Activated naive CD4-positive, alpha-beta T cell treated with Interleukin-2 at 50 U/mL for 16 hours (primary cell): ENCODE measurements around the gene MAP1B.
A peak's percentile ranks its signal among the peaks of the same experiment; 100 is the strongest.

Experiments used
- DNase-seq: peaks from one replicate; pipeline ENCODE4 v3.0.0-alpha.2; 2020

The MAP1B gene

DNA sequence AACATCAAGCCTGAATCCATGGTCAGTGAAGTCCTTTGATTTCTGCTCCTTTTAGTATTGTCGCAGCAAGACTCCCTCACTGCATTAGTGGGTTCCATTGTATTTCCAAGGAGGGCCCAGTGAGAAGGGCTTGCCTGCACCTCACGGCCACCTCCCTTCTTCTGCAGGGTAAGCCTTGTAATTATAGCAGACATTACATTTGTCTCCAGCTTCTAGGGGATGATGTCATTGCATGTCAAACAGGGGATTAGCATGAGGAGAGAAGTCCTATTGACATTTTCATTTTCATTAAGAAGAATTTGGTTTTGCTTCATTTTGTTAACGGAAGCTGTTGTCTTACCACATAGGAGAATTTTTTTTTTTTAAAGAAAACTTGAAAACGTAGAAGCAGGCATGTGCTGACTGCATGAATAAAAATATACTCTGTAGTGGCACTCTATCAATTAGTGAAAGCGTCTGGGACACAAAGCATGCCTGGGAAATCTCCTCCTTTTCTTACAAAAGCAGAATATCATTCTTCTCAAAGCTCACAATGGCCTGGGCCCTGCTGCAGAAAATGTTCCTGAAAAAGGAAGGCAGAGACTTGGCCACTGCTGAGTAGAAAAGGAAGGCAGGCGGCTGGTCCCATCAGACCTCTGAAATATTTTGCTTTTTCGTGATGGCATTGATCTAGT lies 27.1 kb downstream of the MAP1B start:
- DNase-seq: no peak

DNA sequence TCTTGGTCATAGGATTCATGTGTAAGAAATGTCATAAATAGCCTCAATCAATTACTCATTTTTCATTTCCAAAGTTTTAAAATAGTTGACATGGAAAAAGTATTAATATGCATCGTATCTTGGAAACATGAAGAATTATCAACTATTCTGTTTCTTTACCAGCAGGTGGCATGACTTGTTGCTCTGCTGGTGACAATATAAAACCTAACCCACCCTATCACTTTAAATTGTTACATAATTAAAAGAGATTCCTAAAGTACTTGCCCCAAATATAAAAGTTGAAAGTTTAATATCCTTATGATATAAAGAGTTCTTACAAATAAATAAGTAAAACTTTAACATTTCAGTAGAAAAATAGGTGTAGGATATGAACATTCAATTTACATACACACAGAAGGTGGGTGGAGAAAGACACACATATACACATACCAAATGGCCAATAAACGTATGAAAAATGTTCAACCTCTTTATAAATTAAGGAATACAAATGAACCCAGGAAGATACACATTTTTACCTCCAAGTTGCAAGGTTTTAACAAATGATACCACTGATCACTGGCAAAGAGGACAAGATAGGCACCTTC lies 30.6 kb downstream of the MAP1B start:
- no peak for DNase-seq

DNA sequence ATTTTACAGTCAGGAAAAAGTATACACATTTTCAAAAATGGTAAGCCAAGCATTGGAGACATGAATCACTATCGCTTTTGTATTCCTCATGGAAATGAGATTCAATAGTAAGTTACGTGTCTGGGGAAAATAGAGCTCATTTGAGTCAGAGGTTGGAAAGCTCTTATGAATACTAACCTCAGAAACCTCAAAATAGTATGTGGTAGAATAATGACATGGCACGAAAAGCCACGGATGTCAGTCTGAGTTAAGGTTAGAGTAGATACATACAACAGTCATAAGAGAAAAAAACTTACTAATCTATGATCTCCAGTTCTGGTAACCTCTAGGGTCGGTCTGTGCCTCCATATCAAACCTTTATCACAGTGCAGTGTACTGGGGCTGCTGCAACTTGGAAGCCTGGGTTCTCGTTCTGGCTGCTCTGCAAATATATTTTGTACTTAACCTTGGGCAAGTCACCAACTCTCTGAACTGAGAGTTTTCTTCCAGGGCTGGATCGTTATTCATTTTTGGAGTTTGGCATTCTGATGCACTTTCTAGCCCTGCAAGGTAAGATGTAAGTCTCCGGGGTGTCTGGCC lies 31.8 kb downstream of the MAP1B start:
- DNase-seq: peak; percentile 5

DNA sequence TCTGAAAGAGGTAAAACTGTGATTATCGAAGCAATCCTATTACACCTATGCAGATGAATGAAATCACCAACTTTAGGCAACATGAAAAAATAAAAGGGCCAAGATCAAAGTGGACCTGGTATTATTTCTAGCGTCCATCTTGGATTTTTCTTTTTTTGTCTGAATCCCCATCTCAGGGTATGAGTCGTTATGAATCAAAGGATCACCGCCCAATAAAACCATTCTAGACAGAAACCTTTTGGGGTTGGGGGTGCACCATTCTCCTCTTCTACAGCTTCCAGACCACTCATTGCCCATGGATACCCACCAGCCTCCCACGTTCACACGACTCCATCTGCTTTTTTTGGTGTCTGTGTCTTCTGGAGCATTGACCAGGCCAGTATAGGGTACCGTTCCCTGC lies 33.4 kb downstream of the MAP1B start:
- no peak for DNase-seq

DNA sequence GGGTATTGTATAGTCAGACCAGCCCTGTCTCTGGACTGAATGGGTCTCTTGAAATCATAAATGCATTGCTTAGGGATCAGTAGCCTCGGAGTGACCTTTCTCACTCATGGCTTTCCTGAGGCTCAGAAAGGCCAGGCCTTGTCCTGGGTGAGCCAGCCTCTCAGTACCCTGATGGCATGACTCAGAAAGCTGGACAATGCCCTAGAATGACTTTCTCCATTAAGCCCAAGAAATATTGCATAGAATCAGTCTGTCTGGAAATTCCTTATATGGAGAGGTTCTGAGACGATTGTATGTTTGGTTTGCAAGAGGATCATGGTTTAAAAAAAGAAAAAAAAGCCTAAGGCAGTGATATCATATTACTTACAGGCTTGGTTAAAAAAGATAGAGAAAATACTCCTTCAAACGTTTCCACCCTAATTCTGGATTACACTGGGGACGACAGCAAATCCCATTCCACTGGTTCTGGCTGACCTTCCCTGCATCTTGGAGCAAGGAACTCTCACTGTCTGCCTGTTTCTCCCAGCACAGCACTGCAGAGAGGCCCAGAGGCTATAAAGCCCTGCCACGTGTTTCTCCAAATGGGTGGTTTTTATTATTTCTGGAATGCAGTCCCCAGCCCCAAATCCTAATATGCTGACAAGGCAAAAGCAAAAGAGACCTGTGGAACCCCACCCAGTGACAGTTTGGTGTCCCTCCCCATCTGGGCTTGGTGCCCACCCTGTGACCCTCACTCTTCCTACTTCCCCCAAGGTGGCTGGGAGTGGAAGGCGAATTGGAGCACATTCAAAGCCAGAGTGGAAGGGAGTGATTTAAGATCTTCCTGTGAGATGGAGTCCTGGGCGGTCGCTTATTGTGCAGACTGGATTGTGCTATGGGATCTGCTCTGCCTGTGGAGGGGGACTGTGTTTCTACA lies 34.4 kb downstream of the MAP1B start:
- DNase-seq: no peak

DNA sequence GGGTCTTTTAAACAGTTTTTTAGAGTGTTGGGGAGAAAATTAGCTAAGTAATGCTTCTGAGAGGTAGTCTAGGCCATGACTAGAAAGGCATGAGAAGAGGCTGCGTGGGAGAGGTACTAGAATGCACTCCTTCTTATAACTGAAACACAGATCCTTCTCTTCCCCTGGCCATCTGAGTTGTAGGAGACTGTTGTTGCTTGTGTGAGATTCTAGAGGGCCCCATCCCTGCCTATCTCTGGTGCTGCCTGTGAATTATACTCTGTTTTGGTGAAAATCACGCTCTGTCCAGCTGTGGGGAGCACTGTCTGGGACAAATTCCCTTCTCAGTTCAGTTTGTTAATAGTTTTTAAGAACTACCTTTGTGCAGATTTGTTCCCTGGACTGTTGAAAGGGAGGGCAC lies 37.5 kb downstream of the MAP1B start:
- no peak for DNase-seq

DNA sequence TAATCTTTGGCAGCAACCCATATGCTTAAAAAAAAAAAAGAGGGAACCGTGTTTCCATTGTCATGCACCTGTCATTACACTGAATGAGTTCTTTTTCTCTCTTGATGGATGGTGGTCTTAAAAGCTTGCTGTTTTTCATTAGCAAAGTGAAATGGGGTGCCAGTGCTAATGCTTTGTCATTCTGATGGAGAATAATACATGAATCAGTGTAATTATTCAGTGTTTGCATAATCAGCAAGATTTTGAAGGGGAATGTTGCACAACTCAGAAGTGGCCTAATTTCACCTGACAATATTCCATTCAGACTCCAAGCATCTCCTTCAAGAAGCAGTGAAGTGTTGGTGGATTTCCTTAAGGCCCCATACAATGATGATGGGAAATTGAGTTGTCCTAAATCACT lies 38.1 kb downstream of the MAP1B start:
- no peak for DNase-seq

DNA sequence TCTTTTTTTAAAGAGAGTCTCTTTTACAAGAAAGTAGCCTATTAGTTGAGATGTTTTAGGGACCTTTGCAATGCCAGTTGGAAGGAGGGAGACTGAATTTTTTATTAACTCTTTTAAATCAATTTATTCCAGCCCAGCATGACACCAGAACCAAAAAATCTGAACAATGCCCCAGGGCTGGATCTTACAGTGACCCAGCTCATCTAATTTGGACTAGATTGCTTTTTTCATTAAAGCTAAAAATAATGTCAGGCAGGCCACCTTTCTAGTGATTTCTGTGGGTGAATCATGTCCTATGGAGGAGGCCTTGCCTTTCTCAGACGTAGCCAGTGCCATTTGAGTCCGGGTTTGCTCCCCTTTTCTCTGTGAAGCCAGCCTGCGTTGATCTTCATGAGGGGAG lies 38.8 kb downstream of the MAP1B start:
- DNase-seq: no peak

DNA sequence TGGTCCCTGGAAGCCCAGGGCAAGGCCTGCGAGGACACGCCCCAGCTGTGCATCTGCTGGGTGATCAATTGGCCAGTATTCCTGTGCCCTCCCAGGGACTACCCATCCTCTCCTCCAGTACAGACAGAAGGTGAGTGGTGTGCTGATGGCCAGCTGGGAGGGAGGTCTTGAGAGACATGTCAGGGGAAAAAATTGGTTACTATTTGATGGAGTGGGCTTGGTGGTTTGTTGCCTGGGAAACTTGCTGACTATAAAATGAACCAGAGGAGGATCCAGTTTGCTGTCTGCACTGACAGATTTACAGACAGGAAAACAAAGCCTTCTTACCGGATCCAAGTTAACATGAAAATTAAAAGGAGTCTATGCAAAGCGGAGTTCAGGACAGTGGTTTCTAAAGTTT lies 40.3 kb downstream of the MAP1B start:
- no peak for DNase-seq

DNA sequence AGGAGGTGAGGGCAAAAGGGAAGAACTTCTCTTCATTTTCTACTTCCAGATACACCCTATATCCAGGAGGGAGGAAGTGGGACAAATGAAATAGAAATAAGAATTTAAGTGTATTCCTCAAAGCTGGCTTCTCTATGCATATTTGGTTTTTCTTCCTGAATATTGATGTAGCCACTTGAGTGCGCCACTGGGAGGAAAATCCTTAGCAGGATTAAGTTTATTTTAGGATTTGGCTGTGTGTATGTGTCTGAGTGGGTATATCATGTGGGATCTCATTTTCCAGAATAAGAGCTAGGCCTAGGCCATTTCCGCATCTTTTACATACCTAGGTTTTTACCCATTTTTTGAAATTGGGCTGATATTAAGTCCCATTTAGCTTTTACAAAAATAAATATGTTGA lies 42.5 kb downstream of the MAP1B start:
- no peak for DNase-seq

DNA sequence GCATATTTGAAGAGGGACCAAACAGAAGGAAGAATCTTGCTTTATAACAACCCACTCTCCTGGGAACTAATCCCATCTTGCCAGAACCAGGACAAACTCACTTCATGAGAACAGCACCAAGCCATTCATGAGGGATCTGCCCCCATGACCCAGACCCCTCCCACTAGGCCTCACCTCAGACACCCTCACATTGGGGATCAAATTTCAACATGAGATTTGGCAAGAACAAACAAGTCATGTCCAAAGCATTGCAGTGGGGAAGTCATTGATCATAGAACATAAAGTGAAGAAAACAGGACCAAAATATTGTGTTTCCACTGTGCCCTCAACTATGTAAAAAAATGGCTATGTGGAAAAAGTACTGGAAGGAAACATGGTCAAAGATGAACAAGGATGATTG lies 43.9 kb downstream of the MAP1B start:
- no peak for DNase-seq

DNA sequence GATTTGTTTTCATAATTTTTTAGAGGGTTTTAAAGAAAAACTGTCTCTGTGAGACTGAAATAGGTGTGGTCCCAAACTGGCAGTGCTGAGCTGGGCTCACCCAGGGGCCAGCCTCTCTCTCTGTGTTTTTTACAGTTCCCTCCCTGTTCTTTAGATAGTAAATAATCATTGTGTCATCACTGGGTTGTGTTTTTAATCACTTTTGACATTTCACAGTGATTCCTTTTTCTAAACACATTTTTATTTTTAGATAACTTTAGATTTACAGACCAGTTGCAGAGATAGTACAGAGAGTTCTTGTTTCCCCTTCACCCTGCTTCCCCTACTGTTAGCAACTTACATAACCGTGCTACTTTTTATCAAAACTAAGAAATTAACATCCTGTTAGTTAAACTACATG lies 44.4 kb downstream of the MAP1B start:
- no peak for DNase-seq

DNA sequence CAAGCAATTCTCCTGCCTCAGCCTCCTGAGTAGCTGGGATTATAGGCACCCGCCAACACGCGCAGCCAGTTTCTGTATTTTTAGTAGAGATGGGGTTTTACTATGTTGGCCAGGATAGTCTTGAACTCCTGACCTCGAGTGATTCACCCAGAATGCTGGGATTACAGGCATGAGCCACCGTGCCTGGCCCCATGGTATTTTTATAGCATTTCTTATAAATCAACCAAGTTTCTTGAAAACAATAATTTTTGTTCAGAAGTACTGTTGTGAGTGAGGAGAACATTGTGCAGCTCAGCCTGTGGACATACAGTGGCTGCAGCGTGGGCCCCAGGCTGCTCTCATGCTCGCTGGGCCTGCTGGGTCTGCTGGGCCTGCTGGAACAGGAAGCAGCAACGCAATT lies 45.3 kb downstream of the MAP1B start:
- DNase-seq: no peak

DNA sequence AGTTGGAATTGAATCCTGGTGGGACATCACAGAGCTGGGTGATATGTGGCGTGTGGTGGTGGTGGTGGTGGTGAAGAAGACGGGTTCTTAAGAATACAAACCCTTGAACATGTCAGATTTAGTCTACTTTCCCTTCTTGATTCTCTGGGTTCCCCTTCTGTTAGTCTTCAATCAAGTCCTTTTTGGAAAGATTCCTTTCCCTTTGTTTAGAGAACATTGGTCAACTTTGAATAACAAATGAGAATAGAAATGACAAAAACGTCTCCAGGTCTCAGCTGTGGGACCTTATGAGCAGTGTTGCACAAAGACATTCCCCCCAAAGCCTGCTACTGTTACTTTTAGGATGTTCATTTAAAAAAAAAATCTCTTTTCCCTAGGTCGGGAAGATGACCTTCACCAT lies 46.3 kb downstream of the MAP1B start:
- DNase-seq: no peak

DNA sequence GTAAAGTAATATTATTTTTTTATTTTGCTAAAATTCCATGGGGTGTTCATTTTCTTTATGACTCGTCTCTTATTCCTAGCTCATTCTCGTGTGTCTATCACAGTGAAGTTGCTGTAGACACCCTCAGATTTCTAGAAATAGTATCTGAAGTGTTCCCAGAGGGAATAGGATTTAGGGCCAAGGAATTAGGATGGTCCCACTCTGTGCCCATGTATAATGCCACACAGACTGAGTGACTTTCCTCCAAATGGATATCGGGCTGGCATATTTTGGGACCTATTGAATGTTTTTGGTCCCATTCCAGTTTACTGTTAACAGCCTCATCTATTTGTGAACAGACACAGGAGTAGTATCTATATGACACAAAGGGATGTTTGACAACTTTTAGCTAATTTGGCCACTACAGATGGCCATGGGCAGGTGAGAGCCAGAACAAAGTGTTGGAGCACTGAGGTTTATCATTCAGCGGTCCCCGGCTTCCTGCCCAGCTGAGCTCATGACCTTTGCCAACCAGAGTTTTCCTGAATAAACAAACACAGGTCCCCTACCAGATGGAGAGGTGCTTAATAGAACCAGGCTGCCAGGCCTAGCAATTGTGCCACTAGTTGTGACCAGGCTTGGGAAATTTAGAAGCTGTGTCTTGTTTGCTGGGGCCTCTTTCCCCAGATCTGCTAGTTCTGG lies 46.9 kb downstream of the MAP1B start:
- no peak for DNase-seq

DNA sequence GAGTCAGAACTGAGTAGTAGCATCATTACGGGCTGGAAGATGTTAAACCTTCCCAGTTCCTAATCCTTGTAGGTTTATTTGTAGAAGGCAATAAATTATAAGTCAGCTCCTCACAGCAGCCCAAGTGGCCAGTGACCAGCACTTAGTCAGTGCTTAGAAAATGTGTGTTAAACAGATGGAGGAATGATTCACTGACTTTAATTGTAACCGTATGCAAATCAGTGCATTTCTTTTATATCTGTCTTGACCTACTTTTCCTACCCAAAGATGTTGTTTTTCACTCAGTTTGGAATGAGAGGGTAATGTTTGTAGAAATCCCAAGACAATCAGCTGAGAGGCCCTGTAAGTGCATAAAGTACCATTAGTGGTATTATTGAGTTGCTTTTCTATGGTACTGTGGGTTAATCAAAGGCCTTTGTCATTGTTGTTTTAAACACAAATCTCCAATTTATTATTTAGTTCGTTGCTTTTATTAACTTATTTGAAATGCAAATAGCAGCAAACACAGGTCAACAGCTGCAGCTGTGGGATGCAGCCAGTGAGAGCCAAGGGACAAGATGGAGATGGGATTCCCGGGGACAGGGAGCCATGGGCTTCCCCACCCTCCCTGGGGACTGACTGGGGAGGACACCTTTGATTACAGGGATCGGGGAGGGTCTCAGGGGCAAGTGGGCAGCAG lies 49.8 kb downstream of the MAP1B start:
- DNase-seq: no peak

DNA sequence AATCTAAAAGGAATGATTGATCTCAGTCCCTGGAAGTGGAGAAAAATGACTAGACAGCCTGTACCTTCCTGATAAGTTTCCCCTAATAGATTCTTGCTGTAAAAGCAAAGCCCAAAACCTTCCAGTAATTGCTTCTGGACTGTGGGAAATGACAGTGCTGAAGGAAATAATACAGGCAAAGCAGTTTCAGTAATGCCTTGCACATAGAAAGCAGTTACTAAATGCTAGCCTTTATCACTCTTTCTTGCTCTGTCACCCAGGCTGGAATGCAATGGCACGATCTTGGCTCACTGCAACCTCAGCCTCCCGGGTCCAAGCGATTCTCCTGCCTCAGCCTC lies 50.3 kb downstream of the MAP1B start:
- no peak for DNase-seq

DNA sequence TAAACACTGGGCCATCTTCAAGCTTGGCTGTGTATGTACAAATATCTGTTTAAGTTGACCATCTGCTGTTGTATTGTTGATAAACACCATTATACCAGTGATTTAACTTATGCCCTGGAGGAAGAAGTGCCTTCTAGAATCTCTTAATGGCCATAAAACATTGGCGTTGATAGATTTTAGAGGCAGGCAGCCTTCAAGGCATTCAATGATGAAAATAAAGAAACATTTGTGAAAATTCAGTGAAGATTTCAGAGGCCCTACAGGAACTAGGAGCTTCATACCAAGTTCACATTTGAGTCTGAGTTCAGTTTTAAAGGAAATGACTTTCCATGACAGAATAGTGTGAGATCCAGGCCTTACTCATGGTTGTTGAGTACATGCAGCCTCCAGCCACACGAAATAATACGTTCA lies 52.2 kb downstream of the MAP1B start:
- DNase-seq: no peak

DNA sequence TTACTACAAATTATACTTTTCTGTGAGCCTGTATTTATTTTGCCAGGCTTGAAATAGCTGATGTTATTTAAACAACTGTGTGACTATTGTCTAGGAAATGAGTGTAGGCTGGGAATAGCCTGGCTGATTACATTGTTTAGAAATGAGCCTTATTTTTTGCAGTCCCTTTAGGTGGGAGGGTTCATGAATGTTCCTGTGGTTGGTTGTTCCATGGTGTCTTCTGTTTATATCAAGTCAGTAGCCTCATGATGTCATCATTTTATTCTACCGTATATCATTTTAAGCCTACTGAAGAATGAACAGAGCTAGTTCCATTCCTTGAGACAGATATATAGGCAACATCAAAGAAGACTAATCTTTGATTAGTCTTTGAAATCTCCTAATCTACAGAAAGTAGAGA lies 53.1 kb downstream of the MAP1B start:
- DNase-seq: no peak

DNA sequence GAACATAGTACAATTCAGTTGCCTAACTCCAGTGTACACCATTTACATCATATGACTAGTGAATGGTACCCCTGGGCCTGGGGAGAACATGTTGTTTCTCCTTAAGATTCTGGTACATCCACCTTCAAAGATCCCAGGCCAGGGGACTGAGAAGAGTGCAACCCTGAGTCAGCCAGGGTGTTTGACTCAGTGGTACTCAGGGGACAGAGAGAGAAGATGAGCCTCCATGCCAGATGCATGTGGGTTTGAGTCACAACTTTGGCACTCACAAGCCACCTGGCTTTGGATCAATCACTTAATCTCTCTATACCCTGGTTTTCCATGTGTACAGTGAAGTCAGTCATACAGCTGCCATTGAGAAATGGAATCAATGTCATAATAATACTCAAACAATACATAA lies 53.7 kb downstream of the MAP1B start:
- DNase-seq: no peak

DNA sequence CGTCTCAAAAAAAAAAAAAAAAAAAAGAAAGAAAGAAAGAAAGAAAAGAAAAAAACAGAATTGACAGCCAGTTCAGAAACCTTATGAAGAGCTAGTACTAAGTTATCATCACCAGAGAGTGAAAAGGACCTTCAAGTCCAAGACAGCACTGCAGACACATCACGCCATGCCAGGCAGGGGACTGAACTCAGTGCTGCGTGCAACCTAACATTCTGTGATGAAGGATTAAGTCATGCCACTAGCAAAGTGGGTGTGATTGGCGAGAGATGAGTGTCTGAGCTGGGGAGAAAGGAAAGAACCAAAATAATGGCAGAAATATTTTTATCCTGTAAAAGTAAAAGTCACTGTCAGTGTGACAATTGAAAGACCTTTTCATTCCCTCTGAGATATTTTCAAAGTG lies 54.7 kb downstream of the MAP1B start:
- no peak for DNase-seq

DNA sequence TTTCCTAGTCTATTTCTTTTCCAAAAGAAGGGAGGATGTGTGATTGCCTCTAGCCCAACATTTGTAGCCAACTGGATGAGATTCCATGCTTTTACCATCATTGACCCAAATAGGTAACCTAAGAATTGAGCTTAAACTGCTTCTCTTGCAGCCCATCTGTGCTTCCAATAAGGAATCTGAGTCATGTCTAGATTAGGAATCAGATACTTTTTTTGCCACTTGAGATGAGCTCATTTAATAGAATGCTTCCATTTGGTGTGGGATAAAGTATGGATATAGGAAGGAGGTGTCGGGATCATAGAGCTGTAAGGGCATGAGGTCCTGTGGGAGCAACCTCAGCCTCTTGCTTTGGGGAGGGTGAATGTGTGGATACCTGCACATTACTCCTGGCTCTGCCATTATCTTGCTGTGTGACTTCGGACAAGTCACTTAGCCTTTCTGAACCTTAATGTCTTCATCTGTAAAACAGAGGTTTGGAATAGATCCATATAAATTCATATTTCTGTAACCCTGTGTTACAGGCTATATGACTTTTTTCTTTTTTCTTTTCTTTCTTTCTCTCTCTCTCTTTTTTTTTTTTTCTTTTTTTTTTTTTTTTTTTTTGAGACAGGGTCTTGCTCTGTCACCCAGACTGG lies 56.2 kb downstream of the MAP1B start:
- no peak for DNase-seq
